Stimulated activated CD4-positive, alpha-beta T cell treated with anti-CD3 and anti-CD28 coated beads, TNF-alpha, amount 100 ng/mL, for 24 hours (primary cell): ENCODE results near the gene RNF130.

Experiments
- DNase-seq, 3 experiments: peaks; one replicate each; pipeline ENCODE4 v3.0.0-alpha.2; 2020; ENCODE audit warnings: low read depth in 3 of 3

RNF130 gene, protein sequence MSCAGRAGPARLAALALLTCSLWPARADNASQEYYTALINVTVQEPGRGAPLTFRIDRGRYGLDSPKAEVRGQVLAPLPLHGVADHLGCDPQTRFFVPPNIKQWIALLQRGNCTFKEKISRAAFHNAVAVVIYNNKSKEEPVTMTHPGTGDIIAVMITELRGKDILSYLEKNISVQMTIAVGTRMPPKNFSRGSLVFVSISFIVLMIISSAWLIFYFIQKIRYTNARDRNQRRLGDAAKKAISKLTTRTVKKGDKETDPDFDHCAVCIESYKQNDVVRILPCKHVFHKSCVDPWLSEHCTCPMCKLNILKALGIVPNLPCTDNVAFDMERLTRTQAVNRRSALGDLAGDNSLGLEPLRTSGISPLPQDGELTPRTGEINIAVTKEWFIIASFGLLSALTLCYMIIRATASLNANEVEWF

DNA sequence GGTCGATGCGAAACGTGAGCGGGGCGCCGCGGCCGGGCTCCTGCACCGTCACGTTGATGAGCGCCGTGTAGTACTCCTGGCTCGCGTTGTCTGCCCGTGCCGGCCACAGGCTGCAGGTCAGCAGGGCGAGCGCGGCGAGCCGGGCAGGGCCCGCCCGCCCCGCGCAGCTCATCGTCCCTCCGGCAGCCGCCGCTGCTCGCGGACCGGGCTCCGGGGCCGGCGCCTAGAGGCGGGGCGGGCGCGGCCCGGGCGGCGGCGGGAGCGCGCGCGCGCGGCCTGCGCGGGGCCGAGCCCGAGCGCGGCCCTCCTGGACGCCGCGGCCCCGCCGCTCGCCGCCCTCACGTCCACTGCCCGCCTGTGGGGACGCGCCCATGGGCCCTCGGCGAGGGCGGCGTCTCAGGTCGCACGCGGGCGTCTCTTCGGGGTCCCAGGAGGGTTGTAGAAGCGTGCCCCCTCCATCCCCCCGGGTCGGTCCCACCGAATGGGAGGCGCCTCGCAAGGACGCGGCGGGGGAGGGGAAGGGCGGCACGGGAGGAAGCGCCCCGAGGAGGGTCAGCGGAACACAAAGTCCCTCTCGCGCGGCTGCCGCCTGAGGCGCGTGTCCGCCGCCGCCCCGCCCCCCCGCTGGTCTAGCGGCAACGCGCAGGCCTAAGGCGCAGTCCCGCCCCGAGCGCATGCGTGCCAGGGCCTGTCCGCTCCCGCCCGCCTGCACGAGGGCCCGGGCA lies at the start of gene RNF130:
RNF130 (minus strand) TSS at position 229 of the 725 bp plus-strand sequence; CDS start at position 172, 57 bp downstream.
- DNase-seq = peak; percentile 73 to 88 (median 77)

DNA sequence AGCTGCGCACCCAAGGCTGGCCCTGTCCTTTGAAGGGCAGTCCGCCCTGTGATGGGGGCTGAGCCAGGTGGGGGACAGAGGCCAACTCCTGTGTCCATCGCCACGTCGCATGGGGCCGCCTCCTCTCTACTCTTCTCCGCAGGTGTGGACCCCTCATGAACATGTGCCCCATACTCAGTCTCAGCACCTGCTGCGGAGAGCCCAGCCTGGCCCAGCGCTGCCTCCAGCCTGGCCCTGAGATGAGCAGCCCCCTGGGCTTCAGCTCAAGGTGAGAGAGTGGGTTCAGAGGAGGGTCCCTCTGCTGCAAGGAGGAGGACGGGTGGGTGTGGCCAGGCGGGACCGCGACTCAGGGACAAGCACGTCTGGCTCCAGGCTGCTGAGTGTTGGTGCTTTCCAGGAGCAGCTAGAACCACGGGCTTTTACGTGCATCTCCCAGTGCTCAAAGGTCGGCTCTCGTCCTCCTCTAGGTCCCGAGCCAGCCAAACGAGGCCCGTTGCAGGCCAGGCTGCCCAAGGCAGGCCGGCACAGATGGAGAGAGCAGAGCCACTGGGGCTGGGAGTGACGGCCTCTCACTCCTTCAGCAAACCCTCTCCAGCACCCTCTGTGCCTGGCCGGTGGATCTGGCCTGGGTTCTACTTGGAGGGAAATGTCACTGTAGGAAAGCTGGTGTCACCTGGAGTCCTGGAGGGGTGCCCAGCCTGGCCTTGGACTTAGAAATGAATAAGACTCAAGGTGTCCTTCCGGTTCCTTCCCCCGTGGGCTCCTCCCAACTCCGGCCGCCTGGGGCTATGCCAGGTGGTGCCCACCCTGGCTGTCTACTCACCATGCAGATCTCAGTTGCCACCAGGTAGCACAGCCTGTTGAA lies 48.9 kb upstream of the RNF130 start:
- no peak for DNase-seq

GRCh38 chr5:180119903-180120236 lies 48.3 kb upstream of the RNF130 start:
- DNase-seq = no peak

DNA sequence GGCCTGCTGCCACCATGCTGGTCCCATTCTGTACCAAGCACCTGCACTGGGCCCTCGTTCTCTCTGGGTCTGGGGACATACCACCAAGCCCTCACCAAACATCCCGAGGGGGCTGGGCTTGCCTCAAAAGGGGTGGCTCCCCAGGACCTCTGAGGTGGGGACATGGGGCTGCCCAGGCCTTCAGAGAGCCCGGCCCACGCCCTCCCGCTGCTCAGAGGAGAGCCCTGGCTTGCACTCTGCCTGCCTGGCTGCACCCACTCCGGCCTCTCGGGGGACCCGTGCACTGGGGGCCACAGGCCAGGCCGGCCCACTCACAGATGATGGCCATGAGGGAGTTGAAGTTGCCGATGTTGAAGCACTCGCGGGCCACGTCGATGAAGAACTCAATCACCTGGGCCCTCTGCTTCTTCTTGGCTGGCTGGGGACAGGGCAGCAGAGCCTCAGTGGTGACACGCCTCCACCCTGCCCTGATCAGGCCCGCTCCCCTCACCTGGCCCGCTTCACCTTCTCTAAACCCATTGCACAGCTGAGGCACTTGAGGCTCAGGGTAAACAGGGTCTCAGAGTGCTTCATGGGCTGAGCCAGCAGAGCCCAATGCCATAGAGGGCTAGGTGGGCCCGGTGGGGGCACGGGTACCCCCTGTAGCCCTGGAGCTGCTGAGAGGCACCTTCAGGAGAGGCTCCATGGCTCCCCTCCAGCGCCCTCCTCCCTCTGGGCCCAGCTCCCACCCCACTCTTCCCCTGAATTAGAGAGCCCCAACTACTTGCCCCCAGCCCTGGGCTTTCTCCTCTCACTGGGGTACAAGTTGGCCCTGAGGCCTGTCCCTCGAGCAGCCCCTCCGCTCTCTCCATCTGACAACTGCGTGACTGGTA lies 47.7 kb upstream of the RNF130 start:
- no peak for DNase-seq

- DNase-seq = no peak
These were observed 46.8 kb upstream of the RNF130 start for GRCh38 chr5:180118391-180118791.

GRCh38 chr5:180117000-180117725 lies 45.6 kb upstream of the RNF130 start:
- DNase-seq = no peak

DNA sequence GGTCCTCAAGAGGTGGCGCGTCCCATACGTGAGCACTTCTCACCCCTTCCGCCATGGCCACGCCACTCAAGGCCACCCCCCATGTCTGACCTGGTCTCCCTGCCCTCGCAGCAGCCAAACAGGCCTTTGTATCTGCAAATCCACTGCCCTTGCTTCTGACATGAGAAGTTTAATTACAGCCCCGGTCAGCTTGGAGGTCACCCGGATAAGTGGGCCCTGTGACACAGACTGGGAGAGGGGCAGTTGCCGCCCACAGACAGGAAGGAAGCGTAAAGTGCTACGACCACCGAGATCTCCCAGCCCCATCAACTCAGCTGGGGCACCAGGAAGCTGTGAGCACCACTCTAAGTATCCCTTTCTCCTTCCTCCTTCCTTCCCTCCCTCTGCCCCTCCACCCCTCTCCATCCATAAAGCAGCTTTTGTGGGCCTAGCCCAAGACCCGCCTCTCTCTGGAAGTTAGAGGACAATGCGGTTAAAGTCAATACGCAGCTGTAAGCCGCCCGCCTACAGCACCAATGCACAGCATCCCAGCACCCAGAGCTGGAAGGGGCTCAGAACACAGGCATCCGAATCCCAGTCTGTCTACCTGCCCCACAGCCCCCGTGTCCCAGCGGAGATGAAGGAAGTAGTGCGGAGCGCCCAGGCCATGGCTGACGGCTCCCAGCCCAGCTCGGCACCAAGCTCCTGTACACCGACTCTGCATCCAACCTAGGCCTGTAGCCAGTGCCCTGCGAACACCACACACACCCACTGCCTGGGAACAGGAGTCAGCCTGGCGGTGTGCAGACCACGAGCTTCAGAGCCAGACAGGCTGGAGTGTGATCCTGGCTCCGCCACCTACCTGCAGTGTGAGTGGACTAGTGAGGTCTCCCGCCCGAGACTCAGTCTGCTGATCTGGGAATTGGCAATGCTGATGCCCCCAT lies 44.8 kb upstream of the RNF130 start:
- no peak for DNase-seq

DNA sequence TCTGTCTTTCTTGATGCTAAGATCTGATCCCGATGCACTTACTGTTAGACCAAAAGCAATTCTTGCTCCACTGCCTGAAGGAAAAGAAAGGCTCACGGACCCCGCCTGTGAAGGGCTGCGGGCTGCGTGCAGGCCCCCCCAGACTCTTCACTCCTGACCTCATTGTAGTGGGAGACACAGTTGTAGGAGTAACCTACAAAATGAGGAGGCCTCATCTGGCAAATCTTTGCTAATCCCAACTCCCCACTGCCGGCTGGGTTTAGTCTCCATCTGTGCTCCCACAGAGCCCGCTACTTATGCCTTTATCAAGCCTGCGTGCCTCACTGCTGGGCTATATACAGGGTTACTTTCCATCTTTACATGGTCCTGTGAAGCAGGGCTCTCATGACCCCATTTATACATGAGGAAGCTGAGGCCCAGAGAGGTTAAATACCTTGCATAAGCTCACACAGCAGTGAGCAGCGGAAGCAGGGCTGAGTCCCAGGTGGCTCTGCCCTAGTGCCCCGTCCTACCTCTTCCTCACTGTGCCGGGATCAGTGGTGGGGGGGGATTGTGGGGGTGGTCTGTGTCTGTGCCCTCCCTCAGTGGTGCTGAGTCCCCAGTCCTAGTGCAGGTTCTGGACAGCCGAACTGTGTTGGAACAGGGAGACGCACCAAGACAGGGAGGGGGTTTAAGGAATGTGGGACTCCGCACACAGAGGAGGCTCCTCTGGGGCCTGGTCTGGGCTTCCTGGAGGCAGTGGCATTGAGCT lies 43.9 kb upstream of the RNF130 start:
- no peak for DNase-seq

- no peak for DNase-seq
These were observed 42.9 kb upstream of the RNF130 start for GRCh38 chr5:180114304-180115003.

GRCh38 chr5:180113660-180114303 lies 42.2 kb upstream of the RNF130 start:
- no peak for DNase-seq

DNA sequence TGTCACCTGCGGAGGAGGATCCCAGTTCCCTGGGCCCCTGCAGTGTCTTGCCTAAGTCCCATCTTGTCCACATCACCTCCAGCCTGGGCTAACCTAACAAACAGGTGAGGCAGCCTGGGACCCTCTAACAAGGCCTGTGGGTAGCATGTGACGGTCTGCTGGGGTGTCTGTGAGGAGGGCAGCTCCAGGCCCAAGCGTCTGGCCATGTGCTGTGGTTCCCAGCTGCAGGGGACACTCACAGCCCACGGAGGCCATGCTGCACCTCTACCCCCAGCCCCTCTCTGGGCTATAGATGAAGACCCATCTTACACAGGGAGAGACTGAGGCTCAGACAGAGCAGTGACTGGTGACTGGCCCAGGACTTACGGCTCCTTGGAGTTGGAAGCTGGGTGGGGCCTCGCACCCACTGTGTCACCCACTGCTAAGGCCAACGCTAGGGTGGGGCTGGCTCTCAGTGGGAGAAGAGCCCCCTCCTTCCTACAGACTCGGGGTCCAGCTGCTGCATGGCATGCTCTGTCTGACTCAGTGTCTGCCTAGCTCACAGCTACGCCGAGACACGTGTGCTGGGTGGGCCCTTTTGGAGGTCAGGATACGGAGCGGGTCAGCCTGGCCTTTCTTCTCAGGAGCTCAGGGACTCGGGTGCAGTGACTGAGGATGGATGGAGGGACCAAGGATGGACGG lies 40.8 kb upstream of the RNF130 start:
- DNase-seq = no peak

DNA sequence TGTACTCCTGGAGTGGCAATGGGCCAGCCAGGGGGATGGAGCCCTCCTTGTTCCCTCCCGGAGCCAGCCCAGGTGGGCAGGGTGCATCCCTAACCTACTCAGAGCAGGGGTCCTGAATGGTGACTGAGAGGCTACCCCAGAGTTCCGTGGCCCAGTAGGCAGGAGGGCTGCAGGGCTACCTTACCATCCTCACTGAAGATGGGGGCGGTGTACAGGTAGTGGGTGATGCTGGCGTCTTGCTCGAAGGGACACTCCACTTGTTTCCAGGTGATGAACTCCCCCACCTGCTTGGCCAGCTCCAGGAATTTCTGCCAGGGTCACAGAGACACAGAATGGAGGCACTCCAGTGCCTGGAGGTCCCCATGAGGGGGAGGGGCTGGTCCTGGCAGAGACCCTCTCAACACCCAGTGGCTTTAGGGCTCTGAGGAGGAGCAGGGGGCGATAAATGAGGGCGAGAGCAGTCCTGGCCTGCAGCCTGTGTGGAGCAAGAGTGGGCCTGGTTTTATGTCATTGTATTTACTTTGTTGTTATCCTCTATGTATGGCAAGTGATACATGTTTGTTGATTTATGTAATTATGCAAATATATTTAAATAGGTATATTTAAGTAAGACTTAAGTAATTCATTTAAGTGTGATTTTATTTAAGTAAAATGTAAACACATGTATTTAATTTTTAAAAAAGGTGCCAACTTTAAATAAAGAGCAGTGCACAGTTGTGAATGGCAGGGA lies 39.9 kb upstream of the RNF130 start:
- no peak for DNase-seq

- no peak for DNase-seq
These were observed 38.4 kb upstream of the RNF130 start for GRCh38 chr5:180109920-180110319.

- DNase-seq = no peak
These were observed 35.4 kb upstream of the RNF130 start for GRCh38 chr5:180107005-180107404.

DNA sequence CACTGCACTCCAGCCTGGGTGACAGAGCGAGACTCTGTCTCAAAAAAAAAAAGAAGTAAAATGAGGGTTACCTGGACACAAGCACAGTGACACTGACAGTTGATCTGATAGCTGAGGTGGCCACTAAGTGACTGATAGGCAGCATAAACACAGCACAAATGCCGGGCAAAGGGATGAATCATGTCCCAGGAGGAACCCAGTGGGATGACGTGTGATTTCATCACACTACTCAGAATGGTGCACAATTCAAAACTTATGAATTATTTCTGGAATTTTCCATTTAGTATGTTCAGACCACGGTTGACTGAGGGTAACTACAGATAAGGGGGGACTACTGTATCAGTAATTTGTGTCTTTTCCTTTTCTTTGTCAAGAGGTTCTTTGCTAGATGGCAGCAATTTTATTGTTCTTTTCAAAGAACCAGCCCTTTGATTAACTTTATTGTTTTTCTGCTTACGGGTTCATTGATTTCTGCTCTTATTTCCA lies 34.3 kb upstream of the RNF130 start:
- DNase-seq = no peak

DNA sequence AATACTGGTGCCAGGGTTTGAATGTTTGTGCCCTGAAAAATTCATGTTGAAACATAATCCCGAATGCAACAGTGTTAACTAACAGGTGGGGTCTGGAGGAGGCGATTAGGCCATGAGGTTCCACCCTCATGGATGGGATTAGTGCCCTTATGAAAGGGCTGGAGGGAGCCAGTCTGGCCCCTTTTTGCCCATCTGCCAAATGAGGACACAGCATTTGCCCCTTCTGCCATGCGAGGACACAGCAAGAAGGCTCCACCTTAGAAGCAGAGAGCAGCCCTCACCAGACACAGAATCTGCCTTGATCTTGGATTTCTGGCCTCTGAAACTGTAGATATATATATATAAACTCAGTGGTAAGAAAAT lies 32.6 kb upstream of the RNF130 start:
- DNase-seq = no peak
